A673 (cell line): ENCODE data around the gene TMEM156. TPM values are rescaled to one million over a fixed set of nuclear protein-coding genes. Genes with fewer than 3 reads are reported as not detected.
A peak's percentile ranks its signal among the peaks of the same experiment; 100 is the strongest.

Experiments
- Bru-seq: library from RNA; stranded (reverse); fragments of 400-500 nt; gene quantifications from one replicate; lab custom pipeline; 2021; lab: Mats Ljungman, UMichigan
- BruChase-seq, 2 experiments: library from RNA; stranded (reverse); fragments of 400-500 nt; gene quantifications; one replicate each; lab custom pipeline; 2021; lab: Mats Ljungman, UMichigan
- BruUV-seq: library from RNA; stranded (reverse); fragments of 400-500 nt; replicated peaks from 2 replicates; lab custom pipeline; 2021; lab: Mats Ljungman, UMichigan
- CTCF ChIA-PET: fragments of 300-600 bp; sonication (Branson Sonifier 250); formaldehyde crosslinking; loops from one replicate; lab custom pipeline; 2022; ENCODE audit warnings: antibody characterized with exemption; lab: Charles Lee
- POLR2A ChIA-PET: fragments of 300-600 bp; sonication (Branson Sonifier 250); formaldehyde crosslinking; loops from one replicate; lab custom pipeline; 2022; ENCODE audit warnings: antibody characterized with exemption; ENCODE audit not compliant: low non-redundant PET; lab: Charles Lee
- DNase-seq: peaks from one replicate; pipeline ENCODE4 v3.0.0-alpha.2; 2015; ENCODE audit warnings: low spot score
- H3K27ac ChIP-seq: fragments of 200-600 bp; sonication (generic); 2 replicates; pipeline ENCODE4 v1.5.1; 2016; ENCODE audit warnings: mixed run types, low read depth, mild to moderate bottlenecking, mixed read lengths, antibody characterized with exemption, low read length; ENCODE audit not compliant: poor library complexity, severe bottlenecking
- H3K27me3 ChIP-seq: fragments of 200-600 bp; sonication (generic); replicated peaks from 2 replicates; pipeline ENCODE4 v1.6.1; 2017; ENCODE audit warnings: mixed run types, low read depth, mild to moderate bottlenecking, mixed read lengths, antibody characterized with exemption, low read length; ENCODE audit not compliant: insufficient read depth, poor library complexity
- H3K36me3 ChIP-seq: fragments of 200-600 bp; sonication (generic); 2 replicates; pipeline ENCODE4 v1.6.1; 2016; ENCODE audit warnings: mixed run types, mild to moderate bottlenecking, mixed read lengths, antibody characterized with exemption, low read length; ENCODE audit not compliant: insufficient read depth, poor library complexity, severe bottlenecking
- H3K4me1 ChIP-seq: fragments of 200-600 bp; sonication (generic); 2 replicates; pipeline ENCODE4 v1.6.1; 2017; ENCODE audit warnings: mixed run types, mild to moderate bottlenecking, mixed read lengths, antibody characterized with exemption, low read length; ENCODE audit not compliant: insufficient read depth, poor library complexity, severe bottlenecking
- H3K4me3 ChIP-seq: fragments of 200-600 bp; sonication (generic); 2 replicates; pipeline ENCODE4 v1.5.1; 2016; ENCODE audit warnings: low read depth, mixed run types, mild to moderate bottlenecking, mixed read lengths, low read length; ENCODE audit not compliant: poor library complexity, severe bottlenecking
- H3K9me3 ChIP-seq: fragments of 200-600 bp; sonication (generic); 2 replicates; pipeline ENCODE4 v1.6.1; 2016; ENCODE audit warnings: mixed run types, low read depth, mild to moderate bottlenecking, mixed read lengths, antibody characterized with exemption, low read length; ENCODE audit not compliant: poor library complexity, severe bottlenecking
- CTCF ChIP-seq: fragments of 300-800, 200-600 bp; sonication (generic); conservative IDR thresholded peaks from 2 replicates; pipeline ENCODE4 v1.5.1; 2017; ENCODE audit warnings: low read depth, mild to moderate bottlenecking, antibody characterized with exemption, low read length, moderate library complexity, mixed read lengths
- EZH2 ChIP-seq: fragments of 200-600 bp; sonication (generic); IDR thresholded peaks from 2 replicates; pipeline ENCODE4 v1.6.1; 2017; ENCODE audit warnings: borderline replicate concordance, low read depth, mild to moderate bottlenecking, mixed read lengths, antibody characterized with exemption, low read length; ENCODE audit not compliant: poor library complexity, severe bottlenecking
- intact Hi-C: fragments of 100-400 bp; cut with micrococcal nuclease; formaldehyde crosslinking; loops from one replicate; pipeline ENCODE4 v1.10.0; 2022; ENCODE audit not compliant: unreplicated experiment
- long read RNA-seq: library from polyadenylated mRNA; stranded (forward); transcript quantifications from one replicate; pipeline ENCODE4 v2.0.0, GENCODE V29; 2022
- total RNA-seq: library from RNA; stranded (reverse); gene quantifications from 2 replicates; pipeline ENCODE4 v1.2.3, GENCODE V29; 2021

Gene TMEM156
- total RNA-seq = not detected in 2 replicates
- percentile 4 among the genes with signal in this experiment for Bru-seq, nascent RNA
- BruChase-seq, experiment 1, labeled RNA remaining after a 2-hour chase = percentile 8 among the genes with signal in this experiment
- BruChase-seq, experiment 2, labeled RNA remaining after a 6-hour chase = percentile 11 among the genes with signal in this experiment
- long read RNA-seq = 0 reads

- Histone ChIP-seq H3K4me1 (no peaks in the 10 kb centered on the region), H3K27me3 (no peaks in the 10 kb centered on the region), H3K27ac (no peak within 1 kb of the TSS), H3K36me3 (no peaks in the 10 kb centered on the region), H3K9me3 (no peaks in the 10 kb centered on the region), H3K4me3 (no peak within 1 kb of the TSS)
- ChIA-PET POLR2A (no interaction called here), CTCF (no interaction called here)
- no peak for DNase-seq
- BruUV-seq = no TSS peak
- no peak for TF ChIP-seq CTCF
- no peak for TF ChIP-seq EZH2
- intact Hi-C loops = no loop called here
Measured at GRCh38 chr4:39032218-39033085, at the start of gene TMEM156. TSS of gene TMEM156 (minus strand) at chr4:39032409. CDS start at chr4:39032313, 96 bp downstream.

DNA sequence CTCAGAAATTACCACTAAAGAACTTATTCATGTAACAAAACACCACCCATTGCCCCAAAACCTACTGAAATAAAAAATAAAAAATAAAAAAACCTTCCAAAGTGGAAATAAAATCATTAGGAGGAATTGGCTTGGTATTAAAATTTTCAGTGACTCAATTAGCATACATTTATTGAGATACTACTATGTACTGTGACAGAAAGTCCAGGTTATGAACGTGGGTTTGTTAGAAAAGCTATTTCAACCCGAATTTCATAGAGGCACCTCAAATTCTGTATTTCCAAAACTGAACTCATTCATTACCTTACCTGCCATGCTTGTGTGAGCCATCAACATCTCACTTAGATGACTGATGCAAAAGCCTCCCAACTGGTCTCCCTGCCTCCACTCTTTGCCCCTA lies 46.6 kb upstream of the TMEM156 start:
- no TSS peak for BruUV-seq

GRCh38 chr4:39068907-39069306 lies 36.7 kb upstream of the TMEM156 start:
- ChIA-PET CTCF (no interaction called here), POLR2A (no interaction called here)
- intact Hi-C loops = no loop called here
- no peak overlapping the region for H3K27ac ChIP-seq
- DNase-seq = no peak
- H3K9me3 ChIP-seq = no peaks in the 10 kb centered on the region
- TF ChIP-seq CTCF (no peak), EZH2 (no peak)
- H3K4me1 ChIP-seq = no peaks in the 10 kb centered on the region
- H3K4me3 ChIP-seq = no peak overlapping the region
- no peaks in the 10 kb centered on the region for H3K36me3 ChIP-seq
- H3K27me3 ChIP-seq = no peaks in the 10 kb centered on the region
- BruUV-seq = no TSS peak

More for the DNA sequence above, 46.6 kb upstream of the TMEM156 start:
- ChIA-PET CTCF (no interaction called here), POLR2A (no interaction called here)
- no peaks in the 10 kb centered on the region for H3K4me1 ChIP-seq
- intact Hi-C loops = no loop called here
- H3K36me3 ChIP-seq = no peaks in the 10 kb centered on the region
- DNase-seq = no peak
- TF ChIP-seq EZH2 = no peak
- TF ChIP-seq CTCF = no peak
- H3K4me3 ChIP-seq = no peak overlapping the region
- no peaks in the 10 kb centered on the region for H3K27me3 ChIP-seq
- no peak overlapping the region for H3K27ac ChIP-seq
- no peaks in the 10 kb centered on the region for H3K9me3 ChIP-seq
